Inflammatory macrophage treated with lipopolysaccharide for 1 hour (primary cell): Measurements from ENCODE around the gene PRR27.
"Not testable (repeated sequence)": the region's sequence is repeated elsewhere in the genome, so short reads cannot be mapped to it uniquely, and the experiment has no call there.

Source experiments
- DNase-seq, 2 donors: peaks; one replicate each; pipeline ENCODE4 v3.0.0-alpha.2; 2020 to 2022

PRR27 gene

GRCh38 chr4:70203601-70204000 lies 49.6 kb downstream of the PRR27 start:
- DNase-seq, result no peak

GRCh38 chr4:70212752-70213151 lies 58.7 kb downstream of the PRR27 start:
- not testable (repeated sequence) for DNase-seq
